Stimulated activated CD4-positive, alpha-beta T cell treated with anti-CD3 and anti-CD28 coated beads, Interleukin-1b, Interleukin-23, amount 100 ng/mL, for 4 hours (primary cell): ENCODE measurements around the gene ITSN1.
A peak's percentile ranks its signal among the peaks of the same experiment; 100 is the strongest.
"Not testable (repeated sequence)": the region's sequence is repeated elsewhere in the genome, so short reads cannot be mapped to it uniquely, and the experiment has no call there.

ENCODE experiments used
- DNase-seq, 2 donors: peaks; one replicate each; pipeline ENCODE4 v3.0.0-alpha.2; 2020; ENCODE audit warnings: low read depth in 2 of 2

ITSN1 gene

DNA sequence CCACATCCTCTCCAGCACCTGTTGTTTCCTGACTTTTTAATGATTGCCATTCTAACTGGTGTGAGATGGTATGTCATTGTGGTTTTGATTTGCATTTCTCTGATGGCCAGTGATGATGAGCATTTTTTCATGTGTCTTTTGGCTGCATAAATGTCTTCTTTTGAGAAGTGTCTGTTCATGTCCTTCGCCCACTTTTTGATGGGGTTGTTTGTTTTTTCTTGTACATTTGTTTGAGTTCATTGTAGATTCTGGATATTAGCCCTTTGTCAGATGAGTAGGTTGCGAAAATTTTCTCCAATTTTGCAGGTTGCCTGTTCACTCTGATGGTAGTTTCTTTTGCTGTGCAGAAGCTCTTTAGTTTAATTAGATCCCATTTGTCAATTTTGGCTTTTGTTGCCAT is 283.9 kb downstream of the ITSN1 start:
- DNase-seq = not testable (repeated sequence)

GRCh38 chr21:33931052-33931798 is 288.9 kb downstream of the ITSN1 start:
- DNase-seq = peak in 1 of 2 donors; percentile 56

GRCh38 chr21:33931799-33932390 is 289.6 kb downstream of the ITSN1 start:
- no peak for DNase-seq

GRCh38 chr21:33932731-33933130 is 290.4 kb downstream of the ITSN1 start:
- DNase-seq = no peak

DNA sequence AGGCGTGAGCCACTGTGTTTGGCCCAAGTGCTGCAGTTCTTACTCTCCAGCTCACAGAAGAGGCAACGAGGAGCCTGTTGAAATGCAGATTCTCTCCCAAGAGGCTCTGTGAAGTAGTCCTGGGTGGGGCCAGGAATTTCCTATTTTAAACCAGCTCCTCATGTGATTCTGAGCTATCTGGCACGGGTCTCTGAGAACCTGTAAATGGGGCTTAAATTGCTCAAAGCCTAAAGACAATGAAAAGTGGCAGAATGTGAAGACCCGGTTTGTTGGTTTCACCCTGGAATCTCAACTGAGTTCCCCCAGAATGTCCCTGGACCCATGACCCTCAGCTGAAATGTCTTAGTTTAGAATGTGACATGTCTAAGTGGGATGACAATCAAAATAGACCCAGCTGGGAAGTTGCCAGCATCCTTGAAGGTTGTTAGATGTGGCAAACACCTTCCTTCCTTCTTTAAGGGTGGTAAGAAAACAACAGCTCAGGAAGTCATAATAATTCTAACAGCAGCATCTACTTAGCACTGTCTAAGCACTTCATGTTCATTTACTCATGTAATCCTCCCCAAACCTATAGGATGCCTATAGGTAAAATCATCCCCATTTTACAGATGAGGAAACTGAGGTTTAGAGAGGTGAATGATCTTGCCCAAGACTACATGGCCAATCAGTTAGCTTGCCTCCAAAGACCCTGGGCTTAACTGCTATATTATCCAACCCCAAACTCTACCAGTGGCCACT is 294.2 kb downstream of the ITSN1 start:
- no peak for DNase-seq

GRCh38 chr21:33937146-33937545 is 294.8 kb downstream of the ITSN1 start:
- DNase-seq = no peak

DNA sequence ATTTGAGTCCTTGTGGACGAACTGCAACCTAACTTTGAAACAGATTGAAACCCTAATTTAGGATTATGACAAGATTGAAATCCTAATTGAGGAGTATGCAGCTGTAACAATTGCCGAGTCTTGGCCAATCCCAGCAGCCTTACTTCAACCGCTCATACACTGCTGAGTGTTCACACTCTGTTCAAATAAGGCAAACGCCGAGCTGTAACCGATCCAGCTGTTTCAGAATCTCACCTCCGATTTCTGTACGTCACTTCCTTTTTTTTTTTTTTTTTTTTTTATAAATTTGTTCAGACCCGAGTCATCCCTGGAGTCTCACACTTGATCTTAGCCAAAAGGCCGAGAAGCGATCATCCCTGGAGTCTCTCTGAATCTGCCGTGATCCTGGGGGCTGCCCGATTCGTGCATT is 295.6 kb downstream of the ITSN1 start:
- DNase-seq = no peak

DNA sequence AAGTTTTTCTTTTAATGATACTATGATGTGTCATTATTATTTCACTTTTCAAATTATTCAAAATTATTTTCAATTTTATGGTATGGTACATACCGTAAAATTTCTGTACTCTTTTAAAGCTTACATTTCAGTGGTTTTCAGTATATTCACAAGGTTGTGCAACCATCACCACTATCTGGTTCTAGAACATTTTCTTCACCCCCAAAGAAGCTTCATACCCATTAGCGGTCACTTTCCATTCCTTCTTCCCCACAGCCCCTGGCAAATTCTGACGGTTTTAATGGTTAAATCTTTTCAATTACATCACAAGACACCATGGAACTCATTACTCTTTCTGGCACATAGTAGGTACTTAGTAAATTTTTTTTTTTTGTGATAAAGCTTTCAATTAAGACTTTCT is 296.1 kb downstream of the ITSN1 start:
- no peak for DNase-seq

DNA sequence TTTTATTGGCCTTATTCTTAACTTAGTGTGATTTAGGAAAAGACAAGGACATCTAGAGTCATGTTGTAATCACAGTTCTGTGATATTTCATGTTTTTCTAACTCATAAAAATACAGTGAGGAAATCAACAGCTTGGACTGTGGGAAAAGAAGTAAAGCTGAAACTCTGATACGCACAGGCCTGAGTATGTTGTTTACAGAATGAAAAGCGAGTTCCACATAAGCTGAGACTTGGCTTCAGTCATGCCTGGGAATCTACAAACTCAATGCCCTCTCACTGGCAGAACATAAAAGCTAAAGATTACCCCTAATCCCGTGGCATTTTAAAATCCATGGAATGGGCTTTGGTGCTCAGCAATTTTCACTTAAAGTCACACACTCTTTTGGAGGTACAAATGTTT is 296.9 kb downstream of the ITSN1 start:
- no peak for DNase-seq

GRCh38 chr21:33940164-33940880 is 298.0 kb downstream of the ITSN1 start:
- no peak for DNase-seq

- no peak for DNase-seq
Measured at GRCh38 chr21:33940881-33941245, 298.6 kb downstream of the ITSN1 start.

DNA sequence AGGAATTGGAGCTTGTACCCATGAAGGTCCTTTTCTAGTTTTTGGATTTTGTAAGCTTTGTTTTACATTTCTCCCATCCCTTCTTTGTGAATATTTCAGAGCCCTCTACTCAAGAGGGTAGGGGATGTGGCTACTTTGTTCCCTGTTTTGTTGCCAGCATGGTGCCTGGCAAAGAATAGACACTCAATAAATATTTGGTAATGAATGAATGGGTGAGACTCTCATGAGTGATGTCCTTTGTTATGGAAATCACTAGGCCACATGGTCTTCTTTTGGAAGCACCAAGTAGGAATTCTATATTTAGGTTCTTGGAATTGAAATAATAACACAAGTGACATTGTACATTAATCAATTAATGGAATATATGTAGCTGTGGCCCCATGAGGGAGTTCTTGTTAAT is 300.1 kb downstream of the ITSN1 start:
- no peak for DNase-seq

- no peak for DNase-seq
Measured at GRCh38 chr21:33943293-33943692, 301.0 kb downstream of the ITSN1 start.

DNA sequence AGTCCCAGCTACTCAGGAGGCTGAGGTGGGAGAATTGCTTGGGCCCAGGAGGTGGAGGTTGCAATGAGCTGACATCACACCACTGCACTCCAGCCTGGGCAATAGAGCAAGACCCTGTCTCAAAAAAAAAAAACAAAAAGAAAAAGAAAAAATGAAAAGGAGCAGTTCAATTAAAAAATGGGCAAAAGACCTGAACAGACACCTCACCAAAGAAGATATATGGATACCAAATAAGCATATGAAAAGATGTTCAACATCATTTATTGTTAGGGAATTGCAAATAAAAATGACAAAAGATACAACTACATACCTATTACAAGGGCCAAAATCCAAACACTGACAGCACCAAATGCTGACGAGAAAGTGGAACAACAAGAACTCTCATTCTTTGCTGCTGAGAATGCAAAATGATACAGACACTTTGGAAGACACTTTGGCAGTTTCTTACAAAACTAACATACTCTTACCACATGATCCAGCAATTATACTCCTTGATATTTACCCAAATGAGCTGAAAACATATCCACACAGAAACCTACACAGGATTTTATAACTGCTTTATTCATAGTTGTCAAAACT is 302.0 kb downstream of the ITSN1 start:
- DNase-seq = no peak

DNA sequence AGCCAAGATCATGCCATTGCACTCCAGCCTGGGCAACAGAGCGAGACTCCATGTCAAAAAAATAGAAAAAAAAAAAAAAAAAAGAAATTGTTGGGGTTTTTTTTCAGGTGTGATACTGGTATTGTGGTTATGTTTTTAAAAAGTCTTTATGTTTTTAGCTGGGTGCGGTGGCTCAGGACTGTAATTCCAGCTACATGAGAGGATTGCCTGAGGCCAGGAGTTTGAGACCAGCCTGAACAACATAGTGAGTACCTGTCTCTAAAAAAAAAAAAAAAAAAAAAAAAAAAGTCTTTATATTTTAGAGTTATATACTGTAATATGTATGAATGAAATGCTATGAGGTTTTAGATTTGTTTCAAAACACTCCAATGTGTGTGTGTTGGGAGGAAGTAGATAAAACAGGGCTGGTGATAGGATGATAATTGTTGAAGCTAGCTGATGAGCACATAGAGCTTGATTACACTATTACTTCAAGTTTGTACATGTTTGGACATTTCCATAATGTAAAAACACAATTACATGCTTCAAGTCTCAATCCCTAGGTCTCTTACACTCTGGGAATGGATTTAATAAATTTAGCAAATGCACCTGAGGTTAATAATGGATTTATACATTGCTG is 303.5 kb downstream of the ITSN1 start:
- DNase-seq = no peak

DNA sequence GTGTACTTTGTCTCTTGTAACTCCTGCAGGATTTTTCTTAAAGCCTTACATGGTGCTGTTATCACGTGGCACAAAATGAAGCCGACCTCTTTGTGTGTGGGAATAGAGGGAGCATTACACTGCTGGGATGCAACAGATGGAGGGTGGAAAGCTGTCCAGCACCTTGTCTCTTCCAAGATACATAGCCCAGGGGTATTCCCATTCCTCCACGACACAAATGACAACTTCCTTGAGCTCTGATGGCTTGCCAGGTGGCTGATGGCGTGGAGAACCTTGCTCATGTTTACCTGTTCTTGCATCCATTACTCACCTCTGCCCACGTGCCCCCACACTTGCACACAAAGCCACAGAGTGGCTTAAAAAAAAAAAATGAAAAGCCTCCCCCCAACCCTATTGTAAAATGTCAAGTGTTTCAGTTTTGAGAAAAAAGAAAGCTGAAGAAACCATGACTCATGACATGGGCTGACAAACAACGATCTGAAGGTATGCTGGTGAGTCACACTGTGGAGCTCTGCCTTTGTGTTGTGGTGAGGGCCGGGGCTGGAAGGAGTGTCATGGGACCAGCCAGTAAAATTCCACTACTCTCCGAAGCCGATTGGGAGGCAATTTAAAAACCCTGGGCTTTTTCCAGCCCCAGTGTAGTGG is 305.3 kb downstream of the ITSN1 start:
- peak; percentile 66 to 72 for DNase-seq

DNA sequence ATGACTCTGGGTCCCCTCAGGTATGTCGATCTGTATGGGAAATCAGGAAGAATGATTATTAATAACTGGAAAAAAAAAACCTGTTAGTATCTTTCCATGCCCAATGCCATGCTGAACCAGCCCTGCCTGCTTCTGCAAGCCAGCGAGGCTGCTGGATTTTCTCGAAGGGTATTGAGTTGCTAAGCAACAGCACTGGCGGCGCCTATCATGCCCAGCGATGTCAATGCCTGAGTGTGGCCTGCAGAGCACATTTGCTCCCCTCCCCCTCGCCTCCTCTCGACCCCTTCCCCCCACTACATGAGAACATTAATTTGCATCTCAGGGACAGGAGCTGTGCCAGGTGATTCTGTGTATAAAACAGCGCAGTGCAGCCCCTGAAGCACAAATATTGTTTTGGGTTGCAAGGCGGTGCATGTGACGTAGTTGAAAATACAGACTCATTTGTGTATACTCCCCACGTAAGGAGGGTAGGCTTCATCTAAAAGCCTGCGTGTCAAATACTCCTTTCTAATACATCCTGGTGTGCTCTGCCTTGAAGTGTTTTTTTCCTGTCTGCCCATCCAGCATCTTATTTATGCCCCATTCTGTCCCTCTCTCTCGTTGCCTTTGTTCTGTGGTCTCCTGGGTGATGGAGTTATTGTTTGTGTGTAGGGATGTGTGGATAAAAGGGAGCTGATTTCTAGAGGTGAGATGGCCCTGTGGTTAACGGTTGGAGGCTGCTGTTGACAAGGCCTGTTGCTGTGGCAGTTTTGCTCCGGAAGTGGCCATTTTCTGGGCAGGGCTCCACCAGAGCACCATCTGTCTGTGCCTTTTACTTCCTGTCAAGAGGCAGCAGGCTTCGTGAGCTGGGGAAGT is 306.0 kb downstream of the ITSN1 start:
- DNase-seq = peak; percentile 37 to 42

GRCh38 chr21:33948951-33949444 is 306.7 kb downstream of the ITSN1 start:
- no peak for DNase-seq
